GM12891 (cell line): ENCODE measurements around the gene RRAS.

ENCODE experiments used
- PAX5 ChIP-seq: IDR thresholded peaks from 2 replicates; pipeline ENCODE4 v1.6.1; 2011; ENCODE audit warnings: low read length, moderate library complexity, mild to moderate bottlenecking; ENCODE audit not compliant: insufficient read depth, severe bottlenecking
- POLR2A ChIP-seq: IDR thresholded peaks from 2 replicates; pipeline ENCODE4 v1.6.1; 2011; ENCODE audit warnings: low read depth, low read length, control low read depth
- POLR2AphosphoS5 ChIP-seq: IDR thresholded peaks from 2 replicates; pipeline ENCODE4 v1.6.1; 2011; ENCODE audit warnings: low read depth, low read length, control low read depth
- POU2F2 ChIP-seq: IDR thresholded peaks from 2 replicates; pipeline ENCODE4 v1.6.1; 2011; ENCODE audit warnings: low read depth, mild to moderate bottlenecking, control low read depth, low read length, moderate library complexity
- SPI1 ChIP-seq: IDR thresholded peaks from 2 replicates; pipeline ENCODE4 v1.6.1; 2011; ENCODE audit warnings: low read depth, low read length, control low read depth
- TAF1 ChIP-seq: IDR thresholded peaks from 2 replicates; pipeline ENCODE4 v1.6.1; 2011; ENCODE audit warnings: low read depth, low read length, control low read depth

DNA sequence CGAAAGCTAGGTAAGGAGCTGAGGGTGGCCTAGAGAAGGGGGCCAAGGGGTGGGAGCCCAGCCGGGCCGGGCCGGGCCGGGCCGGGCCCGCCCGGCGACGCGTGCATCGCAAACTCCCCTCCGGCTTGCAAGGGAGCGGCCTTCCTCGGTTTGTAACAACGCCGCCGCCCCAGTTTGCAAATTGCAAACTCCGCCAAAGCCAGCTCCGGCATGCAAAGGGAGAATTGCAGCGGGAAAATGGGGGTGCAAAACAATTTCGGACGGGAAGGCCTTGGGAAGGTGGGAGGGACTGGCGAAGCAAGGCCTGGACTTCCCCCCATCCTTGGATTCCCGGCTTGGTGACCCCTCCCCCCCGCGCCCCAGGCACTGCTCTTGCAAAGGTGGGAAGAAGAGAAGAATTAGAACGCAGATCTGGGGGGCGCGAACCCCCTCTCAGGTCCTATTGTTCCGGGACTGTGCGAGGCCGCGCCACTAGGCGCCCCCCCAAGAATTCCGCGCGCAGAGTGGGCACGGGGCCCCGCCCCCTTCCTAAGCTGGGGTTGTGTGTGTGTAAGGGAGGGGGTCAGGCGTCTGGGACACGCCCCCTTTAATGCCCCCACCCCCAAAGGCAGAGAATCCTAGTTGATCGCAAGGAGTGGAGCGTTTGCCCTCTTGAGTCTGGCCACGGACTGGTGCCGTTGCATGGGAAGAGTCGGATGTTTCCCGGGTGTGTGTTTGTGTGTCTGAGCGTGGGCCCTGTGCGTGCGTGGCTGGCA is 48.0 kb downstream of the RRAS start:
- TF ChIP-seq POLR2A (no peak), POLR2AphosphoS5 (no peak), TAF1 (no peak), POU2F2 (no peak), PAX5 (no peak), SPI1 (no peak)
